OCI-LY3 (cell line): Measurements from ENCODE around the gene SLC25A47.

Source experiments
- H2AFZ ChIP-seq: fragments of 200-600, 300-600 bp; shearing (Covaris generic); 2 replicates; pipeline ENCODE4 v1.6.0; 2014; ENCODE audit warnings: antibody characterized with exemption, low read depth, low read length
- H3K27ac ChIP-seq: fragments of 200-600, 300-600 bp; sonication (generic); 2 replicates; pipeline ENCODE4 v1.5.1; 2014; ENCODE audit warnings: mild to moderate bottlenecking, low read length, moderate library complexity, mixed read lengths
- H3K27me3 ChIP-seq: fragments of 200-600, 300-600 bp; sonication (generic); 2 replicates; pipeline ENCODE4 v1.6.1; 2014; ENCODE audit warnings: low read depth, low read length, mixed read lengths
- H3K36me3 ChIP-seq: fragments of 200-600, 300-600 bp; sonication (generic); replicated peaks from 2 replicates; pipeline ENCODE3; 2014; ENCODE audit warnings: low read depth, low read length, mixed read lengths
- H3K4me1 ChIP-seq: fragments of 300-600, 200-600 bp; sonication (generic); 2 replicates; pipeline ENCODE4 v1.6.1; 2014; ENCODE audit warnings: low read length, mixed read lengths
- H3K4me2 ChIP-seq: fragments of 200-600, 300-600 bp; sonication (generic); 2 replicates; pipeline ENCODE4 v1.6.1; 2014; ENCODE audit warnings: low read length, mixed read lengths
- H3K4me3 ChIP-seq: fragments of 300-600, 200-600 bp; sonication (generic); 2 replicates; pipeline ENCODE4 v1.5.1; 2014; ENCODE audit warnings: antibody characterized with exemption, mild to moderate bottlenecking, low read length, moderate library complexity
- H3K79me2 ChIP-seq: fragments of 300-600, 200-600 bp; shearing (Covaris generic); 2 replicates; pipeline ENCODE4 v1.6.1; 2014; ENCODE audit warnings: mild to moderate bottlenecking, low read length, mixed read lengths
- H3K9ac ChIP-seq: fragments of 300-600, 200-600 bp; shearing (Covaris generic); 2 replicates; pipeline ENCODE4 v1.6.0; 2014; ENCODE audit warnings: mild to moderate bottlenecking, low read length, moderate library complexity
- H3K9me3 ChIP-seq: fragments of 200-600, 300-600 bp; shearing (Covaris generic); 2 replicates; pipeline ENCODE4 v1.6.1; 2014; ENCODE audit warnings: low read length, mixed read lengths; ENCODE audit not compliant: insufficient read depth
- H4K20me1 ChIP-seq: fragments of 200-600, 300-600 bp; sonication (generic); 2 replicates; pipeline ENCODE4 v1.6.1; 2016; ENCODE audit warnings: low read length, mixed read lengths; ENCODE audit not compliant: insufficient read depth
- EZH2phosphoT487 ChIP-seq: fragments of 200-600 bp; shearing (Covaris generic); IDR thresholded peaks from 2 replicates; pipeline ENCODE4 v1.6.1; 2018; ENCODE audit warnings: antibody characterized with exemption, mixed run types, low read depth
- TF ChIP-seq, protein P1 (sequence below): fragments of 200-600, 300-600 bp; sonication (generic); IDR thresholded peaks from 2 replicates; pipeline ENCODE4 v1.5.1; 2014; ENCODE audit warnings: antibody characterized with exemption, low read length, low read depth

SLC25A47 gene

DNA sequence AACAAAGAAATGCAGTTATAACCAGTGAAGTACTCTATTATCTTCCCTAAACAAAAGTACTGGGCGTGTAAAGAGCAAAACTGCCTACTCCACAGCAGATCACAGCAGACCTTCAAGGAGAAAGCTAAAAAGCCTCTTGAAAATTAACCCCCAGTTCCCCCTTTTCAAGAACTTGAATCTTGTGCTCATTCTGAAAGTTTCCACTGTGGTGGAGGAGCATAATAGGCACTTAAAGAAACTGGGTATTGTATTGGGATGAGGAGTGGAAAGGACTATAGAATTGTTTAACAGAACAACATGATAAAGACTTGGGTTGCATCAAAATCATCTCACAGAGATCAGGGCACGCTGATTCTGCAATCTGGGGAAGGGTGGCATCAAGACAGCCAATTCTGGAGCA is 51.1 kb downstream of the SLC25A47 start:
- H3K36me3 ChIP-seq, result peaks cover 4% of the 10 kb centered on the region
- no peak overlapping the region for H3K9ac ChIP-seq
- H3K4me3 ChIP-seq, result peak overlapping the region; percentile 91; the same call in 1 of the 2 replicates
- H3K4me2 ChIP-seq, result peak overlapping the region; percentile 74
- no peaks in the 10 kb centered on the region for H3K9me3 ChIP-seq
- H3K27me3 ChIP-seq, result no peaks in the 10 kb centered on the region
- H3K27ac ChIP-seq, result peak overlapping the region; percentile 10; the same call in 1 of the 2 replicates
- H2AFZ ChIP-seq, result no peak overlapping the region
- no peaks in the 10 kb centered on the region for H4K20me1 ChIP-seq
- peaks cover 29% of the 10 kb centered on the region for H3K4me1 ChIP-seq
- TF ChIP-seq, protein P1, sequence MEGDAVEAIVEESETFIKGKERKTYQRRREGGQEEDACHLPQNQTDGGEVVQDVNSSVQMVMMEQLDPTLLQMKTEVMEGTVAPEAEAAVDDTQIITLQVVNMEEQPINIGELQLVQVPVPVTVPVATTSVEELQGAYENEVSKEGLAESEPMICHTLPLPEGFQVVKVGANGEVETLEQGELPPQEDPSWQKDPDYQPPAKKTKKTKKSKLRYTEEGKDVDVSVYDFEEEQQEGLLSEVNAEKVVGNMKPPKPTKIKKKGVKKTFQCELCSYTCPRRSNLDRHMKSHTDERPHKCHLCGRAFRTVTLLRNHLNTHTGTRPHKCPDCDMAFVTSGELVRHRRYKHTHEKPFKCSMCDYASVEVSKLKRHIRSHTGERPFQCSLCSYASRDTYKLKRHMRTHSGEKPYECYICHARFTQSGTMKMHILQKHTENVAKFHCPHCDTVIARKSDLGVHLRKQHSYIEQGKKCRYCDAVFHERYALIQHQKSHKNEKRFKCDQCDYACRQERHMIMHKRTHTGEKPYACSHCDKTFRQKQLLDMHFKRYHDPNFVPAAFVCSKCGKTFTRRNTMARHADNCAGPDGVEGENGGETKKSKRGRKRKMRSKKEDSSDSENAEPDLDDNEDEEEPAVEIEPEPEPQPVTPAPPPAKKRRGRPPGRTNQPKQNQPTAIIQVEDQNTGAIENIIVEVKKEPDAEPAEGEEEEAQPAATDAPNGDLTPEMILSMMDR, result no peak
- no peak for TF ChIP-seq EZH2phosphoT487
- H3K79me2 ChIP-seq, result peaks cover 13% of the 10 kb centered on the region

DNA sequence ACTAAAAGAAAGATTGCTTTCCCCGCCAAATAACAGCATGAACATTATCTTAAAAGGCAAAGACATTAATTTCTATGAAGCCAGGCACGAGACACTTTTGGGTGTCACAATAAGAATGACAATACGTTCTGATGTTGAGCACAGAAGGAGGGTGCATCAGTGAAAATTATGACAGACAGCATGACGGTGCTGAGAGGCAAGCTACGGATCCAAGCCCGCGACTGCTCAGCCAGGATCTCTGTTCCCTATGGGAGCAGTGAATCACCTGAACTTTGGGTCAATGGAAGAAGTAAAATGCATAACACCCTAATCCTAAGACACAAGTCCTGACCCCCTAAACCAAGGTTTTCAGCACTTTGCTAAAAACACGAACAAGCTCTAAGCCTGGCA is 51.7 kb downstream of the SLC25A47 start:
- Histone ChIP-seq H4K20me1 (no peaks in the 10 kb centered on the region), H3K36me3 (peaks cover 4% of the 10 kb centered on the region), H3K4me3 (peak overlapping the region; percentile 91), H3K79me2 (peaks cover 13% of the 10 kb centered on the region), H3K4me1 (peaks cover 29% of the 10 kb centered on the region), H3K9me3 (no peaks in the 10 kb centered on the region), H3K9ac (peak overlapping the region; percentile 74), H3K27me3 (no peaks in the 10 kb centered on the region), H3K27ac (peak overlapping the region; percentile 38), H3K4me2 (peak overlapping the region; percentile 74), H2AFZ (no peak overlapping the region)
- TF ChIP-seq, protein P1, result no peak
- TF ChIP-seq EZH2phosphoT487, result no peak

GRCh38 chr14:100375266-100375962 is 52.3 kb downstream of the SLC25A47 start:
- no peaks in the 10 kb centered on the region for H3K27me3 ChIP-seq
- H4K20me1 ChIP-seq, result no peaks in the 10 kb centered on the region
- peak overlapping the region; percentile 74 for H3K4me2 ChIP-seq
- H3K79me2 ChIP-seq, result peaks cover 13% of the 10 kb centered on the region
- H2AFZ ChIP-seq, result 0 out of 2 replicates have a peak overlapping the region, but pooled peaks have one; percentile 36
- H3K9me3 ChIP-seq, result no peaks in the 10 kb centered on the region
- peaks cover 4% of the 10 kb centered on the region for H3K36me3 ChIP-seq
- peak overlapping the region; percentile 91 for H3K4me3 ChIP-seq
- TF ChIP-seq, protein P1, result no peak
- TF ChIP-seq EZH2phosphoT487, result no peak
- H3K9ac ChIP-seq, result peak overlapping the region; percentile 74
- H3K27ac ChIP-seq, result peak overlapping the region; percentile 38
- H3K4me1 ChIP-seq, result peaks cover 29% of the 10 kb centered on the region

DNA sequence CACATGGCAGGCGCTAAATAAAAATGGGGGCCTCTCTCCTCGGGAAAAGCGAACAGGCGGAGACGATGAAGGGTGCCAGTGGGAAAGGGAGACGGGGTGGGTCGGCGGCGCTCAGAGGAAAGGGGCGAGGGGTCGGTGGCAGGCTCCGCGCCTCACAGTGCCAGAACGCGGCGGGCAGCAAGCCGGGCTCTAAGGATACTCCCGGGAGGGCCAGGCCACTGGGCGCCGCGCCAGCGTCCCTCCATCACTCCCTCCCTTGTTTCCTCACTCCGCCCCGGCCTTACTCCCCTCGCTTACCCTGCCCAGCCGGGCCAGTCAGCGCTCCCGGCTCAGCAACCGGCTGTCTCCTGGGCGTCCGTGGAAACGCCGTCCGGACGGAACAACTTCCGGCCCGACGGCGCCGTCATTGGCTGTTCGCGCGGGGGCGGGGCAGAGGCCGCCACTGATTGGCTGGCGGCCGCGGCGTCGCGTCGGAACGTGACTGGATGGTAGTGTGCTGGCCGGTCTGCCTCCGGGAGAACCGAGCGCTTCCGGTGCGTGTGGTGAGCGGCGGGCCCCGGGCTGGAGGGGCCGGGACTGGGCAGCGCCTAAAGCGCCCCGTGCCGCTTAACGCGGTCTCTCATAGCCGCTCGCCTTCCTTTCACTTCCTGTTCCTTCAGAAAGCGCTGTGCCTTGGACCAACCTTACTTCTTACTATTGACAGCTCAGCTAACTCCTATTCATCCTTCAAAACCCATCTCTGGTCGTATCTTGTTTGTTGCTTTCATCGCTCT is 53.0 kb downstream of the SLC25A47 start, which contains the start of gene WDR25:
Gene WDR25 (plus strand): TSS at position 523 of the 773 bp plus-strand sequence.
- peak within 1 kb of the TSS; percentile 95 for H3K4me2 ChIP-seq
- peak within 1 kb of the TSS; percentile 91 for H3K4me3 ChIP-seq
- TF ChIP-seq, protein P1, result no peak
- TF ChIP-seq EZH2phosphoT487, result no peak
- H3K9ac ChIP-seq, result peak within 1 kb of the TSS; percentile 78
- H4K20me1 ChIP-seq, result no peaks in the 10 kb centered on the region
- peaks cover 4% of the 10 kb centered on the region for H3K36me3 ChIP-seq
- H3K4me1 ChIP-seq, result peaks cover 29% of the 10 kb centered on the region
- peak within 1 kb of the TSS; percentile 74 for H3K27ac ChIP-seq
- H3K27me3 ChIP-seq, result no peaks in the 10 kb centered on the region
- no peaks in the 10 kb centered on the region for H3K9me3 ChIP-seq
- H3K79me2 ChIP-seq, result peaks cover 13% of the 10 kb centered on the region
- peak within 1 kb of the TSS; percentile 67; the same call in 1 of the 2 replicates for H2AFZ ChIP-seq
